Activated B cell treated with CpG ODN at 0.5 μM for 24 hours (primary cell): ENCODE data around the gene DOCK2. TPM values are rescaled to one million over a fixed set of nuclear protein-coding genes. Genes with fewer than 3 reads are reported as not detected.

Experiments used
- ATAC-seq: fragments of 200-7000 bp; cut with Tn5 transposase; one replicate; pipeline ENCODE4 v1.10.0; 2021; ENCODE audit warnings: low read depth, mild to moderate bottlenecking, moderate library complexity
- CTCF ChIA-PET: fragments of 350-600 bp; sonication (Branson Sonifier 250); formaldehyde crosslinking; loops from one replicate; lab custom pipeline; 2021; ENCODE audit warnings: antibody characterized with exemption; lab: Charles Lee
- POLR2A ChIA-PET: fragments of 350-600 bp; sonication (Branson Sonifier 250); formaldehyde crosslinking; loops from one replicate; lab custom pipeline; 2021; ENCODE audit warnings: antibody characterized with exemption; lab: Charles Lee
- DNase-seq: peaks from one replicate; pipeline ENCODE4 v3.0.0; 2022
- H3K27ac Mint-ChIP-seq: one replicate; pipeline ENCODE4 v1.8.0; 2020; ENCODE audit warnings: mixed read lengths
- H3K27me3 Mint-ChIP-seq: one replicate; pipeline ENCODE4 v1.8.0; 2021; ENCODE audit warnings: mixed read lengths
- H3K36me3 Mint-ChIP-seq: one replicate; pipeline ENCODE4 v1.8.0; 2021; ENCODE audit warnings: low read depth, mixed read lengths
- H3K4me1 Mint-ChIP-seq: one replicate; pipeline ENCODE4 v1.8.0; 2021; ENCODE audit warnings: mixed read lengths
- H3K4me3 Mint-ChIP-seq: one replicate; pipeline ENCODE4 v1.8.0; 2020; ENCODE audit warnings: mild to moderate bottlenecking, mixed read lengths
- H3K9me3 Mint-ChIP-seq: one replicate; pipeline ENCODE4 v1.8.0; 2020; ENCODE audit warnings: mixed read lengths
- CTCF ChIP-seq: fragments of 200-600 bp; IDR thresholded peaks from one replicate; pipeline ENCODE4 v1.8.0; 2022; ENCODE audit warnings: antibody characterized with exemption, mild to moderate bottlenecking
- intact Hi-C: fragments of 100-400 bp; cut with micrococcal nuclease; formaldehyde crosslinking; loops from one replicate; pipeline ENCODE4 v1.15.1; 2024
- total RNA-seq: library from RNA; stranded (reverse); gene quantifications from 2 replicates; pipeline ENCODE4 v1.2.3, GENCODE V29; 2022

DOCK2 gene
- total RNA-seq, 1 donor from 2014 or later, result 344 TPM

- intact Hi-C loops, result loop anchor here (5.0 kb wide), 1 partner anchor 689 kb away; no protein-coding TSS in a partner anchor
- DNase-seq, result no peak
- no peak for TF ChIP-seq CTCF
- no peak overlapping the region for H3K27ac Mint-ChIP-seq
- no peak overlapping the region for H3K4me3 Mint-ChIP-seq
- ChIA-PET CTCF (no interaction called here), POLR2A (no interaction called here)
- H3K36me3 Mint-ChIP-seq, result no peaks in the 10 kb centered on the region
- no peak for ATAC-seq
- no peaks in the 10 kb centered on the region for H3K4me1 Mint-ChIP-seq
- H3K27me3 Mint-ChIP-seq, result peaks cover 14% of the 10 kb centered on the region
- H3K9me3 Mint-ChIP-seq, result peaks cover 6% of the 10 kb centered on the region
These were observed 466.4 kb downstream of the DOCK2 start for GRCh38 chr5:170103447-170103846.

GRCh38 chr5:170104299-170104698 lies 467.2 kb downstream of the DOCK2 start:
- ATAC-seq, result no peak
- ChIA-PET CTCF (no interaction called here), POLR2A (no interaction called here)
- no peak overlapping the region for H3K4me3 Mint-ChIP-seq
- no peak for DNase-seq
- no peaks in the 10 kb centered on the region for H3K9me3 Mint-ChIP-seq
- H3K36me3 Mint-ChIP-seq, result no peaks in the 10 kb centered on the region
- intact Hi-C loops, result loop anchor here (5.0 kb wide), 1 partner anchor 688 kb away; no protein-coding TSS in a partner anchor
- peaks cover 14% of the 10 kb centered on the region for H3K27me3 Mint-ChIP-seq
- no peak for TF ChIP-seq CTCF
- H3K4me1 Mint-ChIP-seq, result no peaks in the 10 kb centered on the region
- H3K27ac Mint-ChIP-seq, result no peak overlapping the region

GRCh38 chr5:170104710-170105109 lies 467.6 kb downstream of the DOCK2 start:
- ATAC-seq (no peak), DNase-seq (no peak)
- Mint-ChIP-seq H3K4me1 (no peaks in the 10 kb centered on the region), H3K9me3 (no peaks in the 10 kb centered on the region), H3K27ac (no peak overlapping the region), H3K4me3 (no peak overlapping the region), H3K27me3 (peaks cover 14% of the 10 kb centered on the region), H3K36me3 (no peaks in the 10 kb centered on the region)
- no peak for TF ChIP-seq CTCF
- POLR2A ChIA-PET, result no interaction called here
- CTCF ChIA-PET, result no interaction called here
- intact Hi-C loops, result loop anchor here (5.0 kb wide), 1 partner anchor 688 kb away; no protein-coding TSS in a partner anchor

- intact Hi-C loops, result no loop called here
- no peak within 1 kb of the TSS for H3K4me3 Mint-ChIP-seq
- H3K27me3 Mint-ChIP-seq, result peaks cover 9% of the 10 kb centered on the region
These were observed 468.9 kb downstream of the DOCK2 start, which contains the start of gene FOXI1 for GRCh38 chr5:170105642-170106611. Gene FOXI1 (plus strand): TSS chr5:170105897. CDS start chr5:170105958, 61 bp downstream.

More at GRCh38 chr5:170105642-170106611, 468.9 kb downstream of the DOCK2 start, which contains the start of gene FOXI1:
- no peaks in the 10 kb centered on the region for H3K9me3 Mint-ChIP-seq
- ChIA-PET POLR2A (no interaction called here), CTCF (no interaction called here)
- no peak within 1 kb of the TSS for H3K27ac Mint-ChIP-seq
- ATAC-seq (no peak), DNase-seq (no peak)
- H3K4me1 Mint-ChIP-seq, result no peaks in the 10 kb centered on the region
- no peak for TF ChIP-seq CTCF
- no peaks in the 10 kb centered on the region for H3K36me3 Mint-ChIP-seq
